MCF 10A (cell line): ENCODE results near the gene NPW. TPM values are rescaled to one million over a fixed set of nuclear protein-coding genes. Genes with fewer than 3 reads are reported as not detected.

Experiments used
- BruUV-seq: library from RNA; stranded (reverse); fragments of 400-500 nt; replicated peaks from 2 replicates; lab custom pipeline; 2021; lab: Mats Ljungman, UMichigan
- CTCF ChIA-PET: fragments of 300-600 bp; sonication (Branson Sonifier 250); formaldehyde crosslinking; extraction: SDS; loops from one replicate; lab custom pipeline; 2021; ENCODE audit warnings: antibody characterized with exemption, inconsistent platforms; lab: Yijun Ruan, JAX
- POLR2A ChIA-PET: fragments of 300-600, 350-650 bp; sonication (Branson Sonifier 250); formaldehyde crosslinking; extraction: SDS; loops from one replicate; lab custom pipeline; 2020; ENCODE audit warnings: antibody characterized with exemption, inconsistent platforms; lab: Yijun Ruan, JAX
- DNase-seq: peaks from one replicate; pipeline ENCODE4 v3.0.0-alpha.2; 2018; ENCODE audit not compliant: unreplicated experiment
- H3K27ac Mint-ChIP-seq: one replicate; pipeline ENCODE4 v1.8.0; 2022; ENCODE audit warnings: mild to moderate bottlenecking, low read depth, mixed read lengths; ENCODE audit not compliant: unreplicated experiment
- H3K27me3 Mint-ChIP-seq: one replicate; pipeline ENCODE4 v1.8.0; 2022; ENCODE audit warnings: mixed read lengths; ENCODE audit not compliant: insufficient read depth, unreplicated experiment
- H3K36me3 Mint-ChIP-seq: one replicate; pipeline ENCODE4 v1.8.0; 2022; ENCODE audit warnings: mild to moderate bottlenecking, moderate library complexity, mixed read lengths; ENCODE audit not compliant: insufficient read depth, unreplicated experiment
- H3K4me1 Mint-ChIP-seq: one replicate; pipeline ENCODE4 v1.8.0; 2022; ENCODE audit warnings: mixed read lengths; ENCODE audit not compliant: insufficient read depth, unreplicated experiment
- H3K4me3 Mint-ChIP-seq: one replicate; pipeline ENCODE4 v1.8.0; 2022; ENCODE audit warnings: mild to moderate bottlenecking, moderate library complexity, mixed read lengths; ENCODE audit not compliant: unreplicated experiment
- H3K9me3 Mint-ChIP-seq: one replicate; pipeline ENCODE4 v1.8.0; 2022; ENCODE audit warnings: mixed read lengths; ENCODE audit not compliant: unreplicated experiment
- CTCF ChIP-seq: fragments of 200-600 bp; IDR thresholded peaks from one replicate; pipeline ENCODE4 v1.8.0; 2022; ENCODE audit warnings: antibody characterized with exemption, mild to moderate bottlenecking; ENCODE audit not compliant: unreplicated experiment
- intact Hi-C: fragments of 100-400 bp; cut with micrococcal nuclease; formaldehyde crosslinking; loops from 2 replicates; pipeline ENCODE4 v1.14.1; 2022
- total RNA-seq: library from RNA; stranded (reverse); gene quantifications from 2 replicates; pipeline ENCODE4 v1.2.3, GENCODE V29; 2022

The NPW gene
- total RNA-seq, 1 experiment from 2014 or later, result 4.9 TPM

- intact Hi-C loops, result no loop called here
- DNase-seq, result no peak
- Mint-ChIP-seq H3K4me3 (no peak overlapping the region), H3K9me3 (no peaks in the 10 kb centered on the region), H3K4me1 (peaks cover 18% of the 10 kb centered on the region), H3K27ac (no peak overlapping the region), H3K27me3 (no peaks in the 10 kb centered on the region), H3K36me3 (peaks cover 33% of the 10 kb centered on the region)
- no TSS peak for BruUV-seq
- no peak for TF ChIP-seq CTCF
- ChIA-PET CTCF (interaction anchor here (0.5 to 1.1 kb wide), 2 partner anchors 25 to 563 kb away, joined by 3 read pairs; no protein-coding TSS in a partner anchor), POLR2A (interaction anchor here (0.7 kb wide), 1 partner anchor 12 kb away, joined by 3 read pairs; no protein-coding TSS in a partner anchor)
Measured at GRCh38 chr16:1991135-1991551, 28.4 kb upstream of the NPW start.

- H3K36me3 Mint-ChIP-seq, result peaks cover 32% of the 10 kb centered on the region
- DNase-seq, result no peak
Measured at GRCh38 chr16:1991588-1991947, 28.0 kb upstream of the NPW start.

GRCh38 chr16:1991948-1992703 is 27.5 kb upstream of the NPW start:
- H3K4me1 Mint-ChIP-seq, result peaks cover 18% of the 10 kb centered on the region
- no peak overlapping the region for H3K4me3 Mint-ChIP-seq
- ChIA-PET POLR2A (no interaction called here), CTCF (interaction anchor here (0.6 to 1.5 kb wide), 2 partner anchors 12 to 159 kb away, joined by 3 to 6 read pairs; no protein-coding TSS in a partner anchor)
- H3K27ac Mint-ChIP-seq, result no peak overlapping the region
- no peaks in the 10 kb centered on the region for H3K9me3 Mint-ChIP-seq
- peak; percentile 79 for DNase-seq
- intact Hi-C loops, result no loop called here
- H3K36me3 Mint-ChIP-seq, result peaks cover 37% of the 10 kb centered on the region
- no peaks in the 10 kb centered on the region for H3K27me3 Mint-ChIP-seq
- no peak for TF ChIP-seq CTCF
- no TSS peak for BruUV-seq

More at GRCh38 chr16:1991588-1991947, 28.0 kb upstream of the NPW start:
- no TSS peak for BruUV-seq
- POLR2A ChIA-PET, result no interaction called here
- TF ChIP-seq CTCF, result no peak
- no peak overlapping the region for H3K27ac Mint-ChIP-seq
- no peak overlapping the region for H3K4me3 Mint-ChIP-seq
- peaks cover 18% of the 10 kb centered on the region for H3K4me1 Mint-ChIP-seq
- CTCF ChIA-PET, result interaction anchor here (0.5 kb wide), 1 partner anchor 25 kb away, joined by 3 read pairs; no protein-coding TSS in a partner anchor
- H3K27me3 Mint-ChIP-seq, result no peaks in the 10 kb centered on the region
- no peaks in the 10 kb centered on the region for H3K9me3 Mint-ChIP-seq
- intact Hi-C loops, result no loop called here

GRCh38 chr16:1992704-1993317 is 26.8 kb upstream of the NPW start:
- BruUV-seq, result no TSS peak
- ChIA-PET CTCF (interaction anchor here (0.6 to 1.5 kb wide), 4 partner anchors 11 to 979 kb away, joined by 3 to 6 read pairs (median 3); no protein-coding TSS in a partner anchor), POLR2A (interaction anchor here (1.1 to 1.2 kb wide), 2 partner anchors 9 to 21 kb away, joined by 7 to 9 read pairs; partner anchors contain the start of genes GFER and TBL3)

More at GRCh38 chr16:1992704-1993317, 26.8 kb upstream of the NPW start:
- H3K36me3 Mint-ChIP-seq, result peaks cover 38% of the 10 kb centered on the region
- DNase-seq, result no peak
- H3K9me3 Mint-ChIP-seq, result no peaks in the 10 kb centered on the region
- TF ChIP-seq CTCF, result no peak
- no peaks in the 10 kb centered on the region for H3K27me3 Mint-ChIP-seq
- H3K4me3 Mint-ChIP-seq, result no peak overlapping the region
- intact Hi-C loops, result no loop called here
- no peak overlapping the region for H3K27ac Mint-ChIP-seq
- peaks cover 18% of the 10 kb centered on the region for H3K4me1 Mint-ChIP-seq
